Right lobe of liver (tissue), 6 donors: ENCODE measurements around the gene CBR4. TPM values are rescaled to one million over a fixed set of nuclear protein-coding genes. Genes with fewer than 3 reads are reported as not detected.
A peak's percentile ranks its signal among the peaks of the same experiment; 100 is the strongest.

Experiments used
- ATAC-seq, 4 donors: fragments of 200-7000 bp; cut with Tn5 transposase; one replicate each; pipeline ENCODE4 v1.9.1; 2020; ENCODE audit warnings: mild to moderate bottlenecking in 4 of 4, moderate library complexity in 4 of 4
- DNase-seq, 3 donors: peaks; one replicate each; pipeline ENCODE4 v3.0.0-alpha.2; 2020
- H3K27ac ChIP-seq, 3 donors: fragments of 200-600 bp; one replicate each; pipeline ENCODE4 v1.8.0; 2022
- H3K27me3 ChIP-seq, 2 donors: fragments of 200-600 bp; one replicate each; pipeline ENCODE4 v1.8.0; 2022
- H3K36me3 ChIP-seq, 4 donors: fragments of 200-600 bp; sonication (generic) in 1 of 4; one replicate each; pipeline versions ENCODE4 v1.5.1 to v1.8.0; 2017 to 2022; ENCODE audit warnings: control low read depth in 1 of 4
- H3K4me1 ChIP-seq, 4 donors: fragments of 200-600 bp; sonication (generic) in 1 of 4; one replicate each; pipeline versions ENCODE4 v1.5.1 to v1.8.0; 2017 to 2022; ENCODE audit warnings: control low read depth in 1 of 4
- H3K4me3 ChIP-seq, 3 donors: fragments of 200-600 bp; one replicate each; pipeline ENCODE4 v1.8.0; 2022
- H3K9me3 ChIP-seq, 4 donors: fragments of 200-600 bp; sonication (generic) in 1 of 4; one replicate each; pipeline versions ENCODE4 v1.5.1 to v1.8.0; 2017 to 2022; ENCODE audit warnings: control low read depth in 1 of 4
- POLR2A ChIP-seq: fragments of 450-650 bp; IDR thresholded peaks from one replicate; pipeline ENCODE4 v1.6.1; 2017; ENCODE audit warnings: antibody characterized with exemption, mild to moderate bottlenecking
- WGBS: methylation state at CpG from one replicate; pipeline ENCODE4 v1.1.6; 2018; ENCODE audit warnings: low coverage, low lambda C conversion rate; ENCODE audit not compliant: insufficient coverage; ENCODE audit errors: missing lambda C conversion rate; 5-methylcytosine and 5-hydroxymethylcytosine counted together
- intact Hi-C, 2 donors: fragments of 100-400 bp; cut with DNase I; formaldehyde crosslinking; loops; one replicate each; pipeline versions ENCODE4 v1.11.2 to v1.14.1; 2022
- small RNA-seq, 2 experiments: library from RNA; depleted of rRNA; stranded (forward); fragments of <200 nt; gene quantifications; one replicate each; pipeline ENCODE3, GENCODE V24; 2016
- total RNA-seq, 6 experiments: library from RNA; depleted of rRNA in 2 of 6; stranded (reverse); fragments of >200 nt in 2 of 6; fragmentation: NEBNext Ultra II Directional in 3 of 6; extraction: Animal tissue kit (Norgen Biotek cat#: 25700) in 3 of 6; gene quantifications; one replicate each; pipeline versions ENCODE4 v1.1.0 to v1.2.4, GENCODE V29; 2016 to 2023
- TF ChIP-seq, protein P1 (sequence below), 4 donors: fragments of 200-600 bp in 3 of 4; fragments of 450-650 bp in 1 of 4; IDR thresholded peaks; one replicate each; pipeline versions ENCODE4 v1.5.1 to v1.8.0; 2016 to 2022; ENCODE audit warnings: antibody characterized with exemption in 4 of 4, mild to moderate bottlenecking in 2 of 4
- donor health status: DM: no; HTN: yes; CAD: no.
- donor health status: DM: no; HTN: no; CAD: no.
- donor health status: DM: no; HTN: no; CAD: no.
- donor health status: DM: no; HTN: yes; CAD: no.
- donor health status: DM: no; HTN: yes; CAD: no.

CBR4 gene
- total RNA-seq, 6 experiments from 2014 or later: 20.3 to 41.5 (median 22.7) TPM

DNA sequence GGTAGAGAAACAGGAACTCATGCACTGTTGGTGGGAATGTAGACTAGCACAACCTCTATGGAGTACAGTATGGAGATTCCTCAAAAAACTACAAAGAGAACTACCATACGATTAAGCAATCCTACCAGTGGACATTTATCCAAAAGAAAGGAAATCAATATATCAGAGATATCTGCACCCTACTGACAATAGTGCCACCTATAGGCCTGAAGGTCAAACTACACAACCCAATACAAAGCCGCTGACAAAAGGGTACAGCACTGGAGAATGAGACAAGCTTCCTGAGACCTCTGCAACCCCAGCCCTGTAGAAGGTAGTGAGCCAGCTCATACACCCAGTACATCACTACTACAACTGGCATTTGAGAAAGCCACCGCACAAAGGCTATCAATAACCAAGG is 67.1 kb downstream of the CBR4 start:
- no peak for DNase-seq

More for the DNA sequence above, 67.1 kb downstream of the CBR4 start:
- WGBS: 86% methylated on average over 2 of the region's 3 CpGs
- ATAC-seq: peak in 1 of 4 donors; percentile 58
- H3K4me3 ChIP-seq: no peak overlapping the region
- no peak for TF ChIP-seq POLR2A
- TF ChIP-seq, protein P1, sequence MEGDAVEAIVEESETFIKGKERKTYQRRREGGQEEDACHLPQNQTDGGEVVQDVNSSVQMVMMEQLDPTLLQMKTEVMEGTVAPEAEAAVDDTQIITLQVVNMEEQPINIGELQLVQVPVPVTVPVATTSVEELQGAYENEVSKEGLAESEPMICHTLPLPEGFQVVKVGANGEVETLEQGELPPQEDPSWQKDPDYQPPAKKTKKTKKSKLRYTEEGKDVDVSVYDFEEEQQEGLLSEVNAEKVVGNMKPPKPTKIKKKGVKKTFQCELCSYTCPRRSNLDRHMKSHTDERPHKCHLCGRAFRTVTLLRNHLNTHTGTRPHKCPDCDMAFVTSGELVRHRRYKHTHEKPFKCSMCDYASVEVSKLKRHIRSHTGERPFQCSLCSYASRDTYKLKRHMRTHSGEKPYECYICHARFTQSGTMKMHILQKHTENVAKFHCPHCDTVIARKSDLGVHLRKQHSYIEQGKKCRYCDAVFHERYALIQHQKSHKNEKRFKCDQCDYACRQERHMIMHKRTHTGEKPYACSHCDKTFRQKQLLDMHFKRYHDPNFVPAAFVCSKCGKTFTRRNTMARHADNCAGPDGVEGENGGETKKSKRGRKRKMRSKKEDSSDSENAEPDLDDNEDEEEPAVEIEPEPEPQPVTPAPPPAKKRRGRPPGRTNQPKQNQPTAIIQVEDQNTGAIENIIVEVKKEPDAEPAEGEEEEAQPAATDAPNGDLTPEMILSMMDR (IDR thresholded peaks at IDR 0.05): peak in 3 of 4 donors; percentile 29 to 45 (median 31)
- no peaks in the 10 kb centered on the region for H3K36me3 ChIP-seq
- intact Hi-C loops: no loop called here
- H3K4me1 ChIP-seq: no peaks in the 10 kb centered on the region
- H3K9me3 ChIP-seq: no peaks in the 10 kb centered on the region
- no peaks in the 10 kb centered on the region for H3K27me3 ChIP-seq
- no peak overlapping the region for H3K27ac ChIP-seq

Small RNA genes lying within 50 kb of the gene (small RNA-seq; reads per million reads assigned to genes)
- gene RNY4P17: 1.1 to 2.2 reads per million in 2 experiments
